Mesothelial cell of epicardium (in vitro differentiated cells): ENCODE results near the gene PALM2AKAP2. TPM values are rescaled to one million over a fixed set of nuclear protein-coding genes. Genes with fewer than 3 reads are reported as not detected.

Experiments
- DNase-seq, 2 experiments: peaks; one replicate each; pipeline ENCODE4 v3.0.0; 2021; ENCODE audit warnings: low spot score in 2 of 2; ENCODE audit not compliant: unreplicated experiment in 2 of 2
- H3K27ac Mint-ChIP-seq: 2 replicates; pipeline ENCODE4 v1.8.0; 2021; ENCODE audit warnings: mixed read lengths
- H3K27me3 Mint-ChIP-seq: 2 replicates; pipeline ENCODE4 v1.8.0; 2021; ENCODE audit warnings: low read depth, mixed read lengths
- H3K36me3 Mint-ChIP-seq: 2 replicates; pipeline ENCODE4 v1.8.0; 2021; ENCODE audit warnings: mixed read lengths
- H3K4me1 Mint-ChIP-seq: 2 replicates; pipeline ENCODE4 v1.8.0; 2021; ENCODE audit warnings: mixed read lengths
- H3K4me3 Mint-ChIP-seq: 2 replicates; pipeline ENCODE4 v1.8.0; 2021; ENCODE audit warnings: mild to moderate bottlenecking, moderate library complexity, mixed read lengths
- H3K9me3 Mint-ChIP-seq: 2 replicates; pipeline ENCODE4 v1.8.0; 2021; ENCODE audit warnings: mixed read lengths
- total RNA-seq: library from RNA; stranded (reverse); gene quantifications from 3 replicates; pipeline ENCODE4 v1.2.1, GENCODE V29; 2021
- TF ChIP-seq, protein P1 (sequence below): fragments of 200-600 bp; sonication (generic); IDR thresholded peaks from one replicate; pipeline ENCODE4 v1.5.0; 2021; ENCODE audit warnings: antibody characterized with exemption; ENCODE audit not compliant: unreplicated experiment

Gene PALM2AKAP2
- total RNA-seq, 1 donor from 2014 or later = 43.6 TPM

DNA sequence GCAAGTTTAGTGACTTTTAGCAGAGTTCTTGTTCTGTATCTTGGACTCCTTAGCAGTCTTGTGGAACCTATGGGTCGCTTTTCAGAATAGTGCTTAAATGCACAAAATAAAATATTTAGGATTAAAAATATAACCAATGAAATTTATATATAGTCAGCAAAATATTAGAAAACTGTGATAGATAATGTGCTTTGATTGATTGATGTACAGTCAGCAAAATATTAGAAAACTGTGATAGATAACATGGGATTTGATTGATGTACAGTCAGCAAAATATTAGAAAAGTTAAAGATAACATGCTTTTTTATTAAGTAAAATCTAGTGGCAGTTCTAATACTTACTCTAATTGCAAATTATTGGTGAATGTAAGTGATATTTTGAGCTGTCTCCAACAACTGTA lies 16.1 kb downstream of the PALM2AKAP2 start:
- H3K36me3 Mint-ChIP-seq = no peaks in the 10 kb centered on the region
- no peaks in the 10 kb centered on the region for H3K9me3 Mint-ChIP-seq
- no peaks in the 10 kb centered on the region for H3K27me3 Mint-ChIP-seq
- no peak for DNase-seq
- no peak overlapping the region for H3K27ac Mint-ChIP-seq
- TF ChIP-seq, protein P1, sequence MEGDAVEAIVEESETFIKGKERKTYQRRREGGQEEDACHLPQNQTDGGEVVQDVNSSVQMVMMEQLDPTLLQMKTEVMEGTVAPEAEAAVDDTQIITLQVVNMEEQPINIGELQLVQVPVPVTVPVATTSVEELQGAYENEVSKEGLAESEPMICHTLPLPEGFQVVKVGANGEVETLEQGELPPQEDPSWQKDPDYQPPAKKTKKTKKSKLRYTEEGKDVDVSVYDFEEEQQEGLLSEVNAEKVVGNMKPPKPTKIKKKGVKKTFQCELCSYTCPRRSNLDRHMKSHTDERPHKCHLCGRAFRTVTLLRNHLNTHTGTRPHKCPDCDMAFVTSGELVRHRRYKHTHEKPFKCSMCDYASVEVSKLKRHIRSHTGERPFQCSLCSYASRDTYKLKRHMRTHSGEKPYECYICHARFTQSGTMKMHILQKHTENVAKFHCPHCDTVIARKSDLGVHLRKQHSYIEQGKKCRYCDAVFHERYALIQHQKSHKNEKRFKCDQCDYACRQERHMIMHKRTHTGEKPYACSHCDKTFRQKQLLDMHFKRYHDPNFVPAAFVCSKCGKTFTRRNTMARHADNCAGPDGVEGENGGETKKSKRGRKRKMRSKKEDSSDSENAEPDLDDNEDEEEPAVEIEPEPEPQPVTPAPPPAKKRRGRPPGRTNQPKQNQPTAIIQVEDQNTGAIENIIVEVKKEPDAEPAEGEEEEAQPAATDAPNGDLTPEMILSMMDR = no peak
- no peak overlapping the region for H3K4me3 Mint-ChIP-seq
- H3K4me1 Mint-ChIP-seq = peaks cover 30% of the 10 kb centered on the region

DNA sequence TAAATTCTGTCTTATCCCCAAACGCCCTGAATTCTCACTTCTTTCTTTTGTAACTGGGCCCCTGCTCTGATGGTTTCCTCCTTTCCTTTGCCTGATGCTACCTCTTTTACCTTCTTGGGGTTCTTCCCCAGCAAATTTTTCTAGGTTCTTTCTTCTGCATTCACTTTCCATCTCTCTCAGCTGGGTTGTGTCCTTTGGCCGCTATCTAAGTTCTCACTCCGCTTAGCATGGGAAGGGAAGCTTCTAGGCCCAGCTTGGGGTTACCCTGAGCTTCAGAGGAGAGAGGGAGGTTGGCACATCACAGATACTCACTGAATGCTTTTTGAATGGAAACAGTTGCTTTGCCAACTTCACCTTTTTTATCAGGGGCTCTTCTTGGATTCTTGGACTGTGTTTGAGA lies 17.0 kb downstream of the PALM2AKAP2 start:
- H3K36me3 Mint-ChIP-seq = no peaks in the 10 kb centered on the region
- no peak overlapping the region for H3K27ac Mint-ChIP-seq
- H3K27me3 Mint-ChIP-seq = no peaks in the 10 kb centered on the region
- peaks cover 25% of the 10 kb centered on the region for H3K4me1 Mint-ChIP-seq
- H3K4me3 Mint-ChIP-seq = no peak overlapping the region
- H3K9me3 Mint-ChIP-seq = no peaks in the 10 kb centered on the region
- DNase-seq = no peak
- TF ChIP-seq, protein P1 = no peak

DNA sequence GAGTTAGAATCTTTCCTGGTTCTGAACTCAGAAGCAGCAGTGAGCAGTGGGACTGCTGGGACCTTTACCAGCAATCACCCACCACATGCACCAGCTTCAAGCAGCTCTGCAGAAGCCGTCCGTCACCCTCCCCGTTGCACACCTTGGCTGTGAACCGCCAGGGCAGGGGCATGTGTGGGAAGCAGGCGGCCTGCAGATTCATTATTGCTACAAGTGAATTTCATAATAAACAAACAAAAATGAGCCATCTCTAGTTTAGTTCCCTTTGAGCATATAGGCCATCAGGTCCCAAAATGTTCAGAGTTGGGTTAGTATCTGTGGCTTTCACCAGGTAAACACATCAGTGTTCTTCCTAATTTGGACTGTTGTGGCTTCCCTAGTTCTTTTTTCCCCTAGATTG lies 17.5 kb downstream of the PALM2AKAP2 start:
- H3K4me1 Mint-ChIP-seq = peaks cover 21% of the 10 kb centered on the region
- no peak overlapping the region for H3K27ac Mint-ChIP-seq
- H3K9me3 Mint-ChIP-seq = no peaks in the 10 kb centered on the region
- no peaks in the 10 kb centered on the region for H3K36me3 Mint-ChIP-seq
- no peaks in the 10 kb centered on the region for H3K27me3 Mint-ChIP-seq
- TF ChIP-seq, protein P1 = no peak
- DNase-seq = no peak
- no peak overlapping the region for H3K4me3 Mint-ChIP-seq

DNA sequence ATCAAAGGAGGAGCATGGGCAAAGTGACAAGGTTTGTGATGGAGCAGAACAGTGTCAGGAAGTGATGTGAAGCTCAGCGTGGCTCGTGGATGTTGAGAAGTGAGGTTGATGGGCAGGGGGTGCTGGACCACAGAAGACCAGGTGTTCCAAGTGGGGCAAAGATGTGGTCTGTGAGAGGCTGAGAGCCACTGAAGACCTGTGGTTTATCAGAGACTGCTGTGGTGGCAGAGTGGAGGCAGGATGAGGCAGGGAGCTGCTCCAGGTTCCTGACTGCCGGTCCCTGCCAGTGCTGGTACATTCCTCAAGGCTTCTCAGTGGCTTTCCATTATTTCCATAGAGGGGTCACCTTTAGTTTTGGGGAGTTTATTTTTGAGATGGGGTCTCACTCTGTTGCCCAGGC lies 19.1 kb downstream of the PALM2AKAP2 start:
- Mint-ChIP-seq H3K9me3 (no peaks in the 10 kb centered on the region), H3K4me1 (peaks cover 13% of the 10 kb centered on the region), H3K4me3 (no peak overlapping the region), H3K27ac (no peak overlapping the region), H3K27me3 (no peaks in the 10 kb centered on the region), H3K36me3 (no peaks in the 10 kb centered on the region)
- TF ChIP-seq, protein P1 = no peak
- no peak for DNase-seq

DNA sequence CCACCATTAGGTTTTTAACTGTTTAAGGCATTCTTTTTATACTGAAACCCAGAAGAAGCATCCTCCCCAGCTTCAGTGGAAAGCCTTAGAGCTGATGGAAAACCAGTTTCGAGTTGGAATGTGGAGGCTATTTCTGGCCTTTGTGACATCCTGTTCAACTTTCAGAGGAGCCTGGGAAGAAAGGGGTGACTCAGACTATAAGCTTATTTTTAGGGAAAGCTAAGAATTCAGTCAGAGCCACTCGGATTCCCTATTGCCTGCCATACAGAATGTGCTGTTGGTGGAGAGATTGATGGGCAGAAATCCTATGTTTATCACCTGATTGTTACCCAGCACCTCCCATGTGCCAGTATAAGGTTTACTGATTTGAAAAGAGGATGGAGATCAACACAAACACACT lies 19.8 kb downstream of the PALM2AKAP2 start:
- Mint-ChIP-seq H3K27ac (no peak overlapping the region), H3K4me3 (no peak overlapping the region), H3K4me1 (peaks cover 16% of the 10 kb centered on the region), H3K36me3 (no peaks in the 10 kb centered on the region), H3K9me3 (no peaks in the 10 kb centered on the region), H3K27me3 (no peaks in the 10 kb centered on the region)
- TF ChIP-seq, protein P1 = no peak
- DNase-seq = no peak

DNA sequence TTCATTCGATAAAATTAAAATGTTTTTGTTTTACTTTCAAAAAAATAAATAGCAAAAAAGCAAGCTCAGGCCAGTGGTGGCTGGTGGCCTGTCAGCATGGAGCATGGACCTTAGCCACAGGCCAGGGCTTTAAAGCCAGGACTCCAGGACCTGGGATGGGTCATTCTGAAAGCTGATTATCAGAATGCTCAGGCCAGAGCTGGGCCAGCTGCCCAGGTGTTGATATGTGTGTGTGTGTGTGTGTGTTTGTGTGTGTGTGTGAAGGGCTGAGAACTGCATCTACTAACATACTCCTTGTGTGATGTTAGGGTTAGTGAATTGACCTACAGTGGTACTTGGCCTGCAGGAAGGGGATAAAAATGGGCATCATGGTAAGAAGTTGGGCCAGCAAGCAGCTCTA lies 21.5 kb downstream of the PALM2AKAP2 start:
- no peak for DNase-seq
- Mint-ChIP-seq H3K36me3 (no peaks in the 10 kb centered on the region), H3K4me1 (peaks cover 28% of the 10 kb centered on the region), H3K9me3 (no peaks in the 10 kb centered on the region), H3K4me3 (no peak overlapping the region), H3K27me3 (no peaks in the 10 kb centered on the region), H3K27ac (no peak overlapping the region)
- TF ChIP-seq, protein P1 = no peak
